IMR-90 (cell line): ENCODE data around the gene LINGO1. TPM values are rescaled to one million over a fixed set of nuclear protein-coding genes. Genes with fewer than 3 reads are reported as not detected.

ENCODE experiments used
- ATAC-seq: fragments of 200-7000 bp; cut with Tn5 transposase; 2 replicates; pipeline ENCODE4 v1.9.1; 2020; ENCODE audit warnings: low read depth, mild to moderate bottlenecking, moderate library complexity
- BruUV-seq: library from RNA; stranded (reverse); fragments of 400-500 nt; replicated peaks from 2 replicates; lab custom pipeline; 2021; lab: Mats Ljungman, UMichigan
- CTCF ChIA-PET: fragments of 300-600 bp; formaldehyde crosslinking; extraction: SDS; loops from one replicate; lab custom pipeline; 2021; ENCODE audit warnings: antibody characterized with exemption; lab: Yijun Ruan, JAX
- POLR2A ChIA-PET: fragments of 300-600 bp; sonication (Branson Sonifier 250); formaldehyde crosslinking; loops from one replicate; lab custom pipeline; 2022; ENCODE audit warnings: antibody characterized with exemption; ENCODE audit not compliant: unreplicated experiment; lab: Charles Lee
- DNase-seq: peaks from one replicate; pipeline ENCODE4 v3.0.0; 2013
- H2AFZ ChIP-seq: replicated peaks from 2 replicates; pipeline ENCODE3; 2013; ENCODE audit warnings: low read length, mild to moderate bottlenecking; ENCODE audit not compliant: poor library complexity
- H2AK5ac ChIP-seq: 2 replicates; pipeline ENCODE4 v1.6.1; 2013; ENCODE audit warnings: low read depth, low read length, inconsistent platforms
- H2AK9ac ChIP-seq: replicated peaks from 2 replicates; pipeline ENCODE3; 2013; ENCODE audit warnings: mild to moderate bottlenecking, low read depth, low read length, moderate library complexity; ENCODE audit not compliant: poor library complexity
- H2BK120ac ChIP-seq: 2 replicates; pipeline ENCODE4 v1.6.1; 2013; ENCODE audit warnings: low read depth, low read length, inconsistent platforms
- H2BK15ac ChIP-seq: 3 replicates; pipeline ENCODE4 v1.6.1; 2013; ENCODE audit warnings: low read depth, low read length, inconsistent platforms
- H2BK20ac ChIP-seq: 2 replicates; pipeline ENCODE4 v1.6.1; 2013; ENCODE audit warnings: low read depth, mild to moderate bottlenecking, inconsistent platforms, low read length, moderate library complexity
- H2BK5ac ChIP-seq: 2 replicates; pipeline ENCODE4 v1.6.1; 2013; ENCODE audit warnings: mild to moderate bottlenecking, low read depth, low read length, inconsistent platforms; ENCODE audit not compliant: poor library complexity, severe bottlenecking
- H3K14ac ChIP-seq: replicated peaks from 2 replicates; pipeline ENCODE4 v1.6.1; 2013; ENCODE audit warnings: low read depth, low read length, inconsistent platforms
- H3K18ac ChIP-seq: 2 replicates; pipeline ENCODE4 v1.6.1; 2013; ENCODE audit warnings: low read depth, low read length, control low read depth
- H3K23ac ChIP-seq: 2 replicates; pipeline ENCODE4 v1.6.1; 2013; ENCODE audit warnings: low read depth, low read length, inconsistent platforms
- H3K27ac ChIP-seq: 2 replicates; pipeline ENCODE4 v1.5.1; 2013; ENCODE audit warnings: mild to moderate bottlenecking, control low read depth, low read length; ENCODE audit not compliant: insufficient read depth
- H3K27me3 ChIP-seq: 2 replicates; pipeline ENCODE4 v1.6.1; 2013; ENCODE audit warnings: low read length; ENCODE audit not compliant: control insufficient read depth, insufficient read depth
- H3K36me3 ChIP-seq: 2 replicates; pipeline ENCODE4 v1.6.1; 2013; ENCODE audit warnings: low read length, mixed read lengths; ENCODE audit not compliant: control insufficient read depth, insufficient read depth
- H3K4ac ChIP-seq: 2 replicates; pipeline ENCODE4 v1.6.1; 2013; ENCODE audit warnings: low read depth, low read length, inconsistent platforms
- H3K4me1 ChIP-seq: 2 replicates; pipeline ENCODE4 v1.6.1; 2013; ENCODE audit warnings: low read length, mixed read lengths; ENCODE audit not compliant: control insufficient read depth, insufficient read depth
- H3K4me2 ChIP-seq: 2 replicates; pipeline ENCODE4 v1.6.1; 2013; ENCODE audit warnings: low read depth, mild to moderate bottlenecking, control low read depth, low read length, moderate library complexity
- H3K4me3 ChIP-seq: 2 replicates; pipeline ENCODE4 v1.5.1; 2013; ENCODE audit warnings: low read depth, mild to moderate bottlenecking, control low read depth, low read length, moderate library complexity; ENCODE audit not compliant: insufficient read depth
- H3K56ac ChIP-seq: 2 replicates; pipeline ENCODE4 v1.6.1; 2013; ENCODE audit warnings: low read length, inconsistent platforms; ENCODE audit not compliant: insufficient read depth; ENCODE audit errors: extremely low read depth
- H3K79me1 ChIP-seq, 2 experiments: 2 replicates each; pipeline ENCODE4 v1.6.1; 2013; ENCODE audit warnings: low read length in 2 of 2, inconsistent platforms in 1 of 2, low read depth in 1 of 2
- H3K9ac ChIP-seq: 2 replicates; pipeline ENCODE4 v1.6.1; 2013; ENCODE audit warnings: low read depth, low read length, control low read depth
- H3K9me1 ChIP-seq: 2 replicates; pipeline ENCODE4 v1.6.1; 2013; ENCODE audit warnings: low read length, inconsistent platforms; ENCODE audit not compliant: insufficient read depth
- H3K9me3 ChIP-seq: 2 replicates; pipeline ENCODE4 v1.6.1; 2013; ENCODE audit warnings: low read length; ENCODE audit not compliant: control insufficient read depth, insufficient read depth
- H4K20me1 ChIP-seq: 2 replicates; pipeline ENCODE4 v1.6.1; 2013; ENCODE audit warnings: low read length, inconsistent platforms; ENCODE audit not compliant: insufficient read depth
- H4K5ac ChIP-seq: 2 replicates; pipeline ENCODE4 v1.6.1; 2013; ENCODE audit warnings: mild to moderate bottlenecking, low read depth, low read length, control low read depth
- H4K8ac ChIP-seq, 2 experiments: 2 replicates each; pipeline ENCODE4 v1.6.1; 2013; ENCODE audit warnings: low read depth in 2 of 2, low read length in 2 of 2, control low read depth in 1 of 2, inconsistent platforms in 1 of 2
- H4K91ac ChIP-seq: 2 replicates; pipeline ENCODE4 v1.6.1; 2013; ENCODE audit warnings: low read depth, low read length, inconsistent platforms; ENCODE audit not compliant: insufficient read depth
- BHLHE40 ChIP-seq: fragments of 150-350 bp; IDR thresholded peaks from 2 replicates; pipeline ENCODE4 v1.6.1; 2016; ENCODE audit warnings: mild to moderate bottlenecking, low read depth, low read length
- CEBPB ChIP-seq: IDR thresholded peaks from 2 replicates; pipeline ENCODE4 v1.6.1; 2012; ENCODE audit warnings: low read depth, low read length, improper control_type of control experiment
- CHD1 ChIP-seq: IDR thresholded peaks from 2 replicates; pipeline ENCODE4 v1.6.1; 2012; ENCODE audit warnings: low read depth, low read length, improper control_type of control experiment
- FOS ChIP-seq: fragments of 150-350 bp; IDR thresholded peaks from 2 replicates; pipeline ENCODE4 v1.6.1; 2016; ENCODE audit warnings: low read depth, low read length
- MAZ ChIP-seq: IDR thresholded peaks from 2 replicates; pipeline ENCODE4 v1.6.1; 2012; ENCODE audit warnings: low read depth, mild to moderate bottlenecking, low read length, improper control_type of control experiment, moderate library complexity, borderline replicate concordance
- NFE2L2 ChIP-seq: fragments of 150-350 bp; IDR thresholded peaks from 2 replicates; pipeline ENCODE4 v1.6.1; 2016; ENCODE audit warnings: low read depth, mild to moderate bottlenecking, low read length
- POLR2A ChIP-seq: IDR thresholded peaks from 2 replicates; pipeline ENCODE4 v1.6.1; 2012; ENCODE audit warnings: mild to moderate bottlenecking, low read depth, low read length
- USF2 ChIP-seq: fragments of 150-350 bp; IDR thresholded peaks from 2 replicates; pipeline ENCODE4 v1.6.1; 2017; ENCODE audit warnings: mild to moderate bottlenecking, antibody characterized with exemption, low read length, low read depth
- WGBS, 2 experiments: methylation state at CpG; one replicate each; pipeline versions ENCODE4 v1.1.5 to v1.1.7; 2013; ENCODE audit warnings: missing lambda C conversion rate in 2 of 2; ENCODE audit not compliant: insufficient read length in 1 of 2; ENCODE audit errors: extremely low coverage in 2 of 2; 5-methylcytosine and 5-hydroxymethylcytosine counted together
- dilution Hi-C: fragments of 300-500 bp; cut with HindIII; formaldehyde crosslinking; loops from one replicate; pipeline ENCODE4 v1.14.3; 2018; ENCODE audit warnings: low sequenced_read_pairs; ENCODE audit not compliant: unreplicated experiment
- in situ Hi-C: fragments of 300-500 bp; cut with MboI; formaldehyde crosslinking; loops from 3 replicates; pipeline ENCODE4 v1.14.3; 2019; ENCODE audit warnings: low sequenced_read_pairs, inconsistent platforms, mixed read lengths
- intact Hi-C: fragments of 100-400 bp; cut with micrococcal nuclease; formaldehyde crosslinking; loops from 2 replicates; pipeline ENCODE4 v1.10.0; 2022
- polyA plus RNA-seq, 3 experiments: library from polyadenylated mRNA; depleted of rRNA; stranded (reverse); fragments of >200 nt; gene quantifications; 2 replicates each; pipeline ENCODE4 v1.2.3, GENCODE V29; 2012; ENCODE audit warnings: low replicate concordance in 1 of 3
- total RNA-seq: library from RNA; depleted of rRNA; stranded (reverse); fragments of >200 nt; gene quantifications from 2 replicates; pipeline ENCODE4 v1.2.3, GENCODE V29; 2012
- TF ChIP-seq, protein P1 (sequence below): fragments of 150-350 bp; IDR thresholded peaks from 2 replicates; pipeline ENCODE4 v1.6.1; 2016; ENCODE audit warnings: low read depth, mild to moderate bottlenecking, low read length, moderate library complexity, borderline replicate concordance
- TF ChIP-seq, protein P2 (sequence below): conservative IDR thresholded peaks from 2 replicates; pipeline ENCODE4 v1.5.1; 2012; ENCODE audit warnings: mild to moderate bottlenecking, low read depth, low read length, improper control_type of control experiment

Gene LINGO1
- total and polyA plus RNA-seq, 2 of the 4 experiments (the other 2 are of a cell fraction), result 0.05 TPM; not detected in 1

DNA sequence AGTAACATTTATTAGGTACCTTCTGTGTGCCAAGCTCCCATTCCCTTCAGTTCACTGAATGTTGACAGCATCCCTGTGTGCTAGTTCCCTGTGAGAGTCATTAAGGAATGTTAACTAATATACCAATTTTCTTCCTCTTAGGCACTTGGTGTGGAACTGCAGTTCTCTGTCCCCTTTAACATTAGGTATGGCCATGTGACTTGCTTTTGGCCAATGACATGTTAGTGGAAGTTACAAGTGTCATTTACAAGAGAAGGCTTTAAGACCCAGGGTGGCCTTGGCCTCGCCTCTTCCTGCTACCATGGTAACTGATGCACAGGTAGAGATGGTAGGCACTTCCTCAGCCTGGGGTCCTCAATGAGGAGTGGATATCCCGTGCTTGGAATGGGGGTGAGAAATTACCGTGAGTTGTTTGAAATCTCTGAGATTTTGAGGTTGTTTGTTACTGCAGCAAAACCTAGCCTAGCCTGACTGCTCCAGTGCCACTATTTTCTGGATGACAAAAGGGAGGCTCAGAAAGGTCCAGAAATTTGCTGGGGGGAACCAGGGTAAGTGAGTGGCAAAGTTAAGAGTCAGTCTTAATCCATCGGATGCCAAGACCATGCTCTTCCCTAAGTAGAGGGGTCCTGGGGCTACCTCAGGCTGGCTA, 21.2 kb upstream of the LINGO1 start:
- POLR2A ChIA-PET, result no interaction called here
- Histone ChIP-seq H3K23ac (no peak overlapping the region), H2BK120ac (no peak overlapping the region), H3K18ac (no peak overlapping the region), H3K4me3 (no peak overlapping the region), H3K14ac (no peak overlapping the region), H3K27me3 (peaks cover 67% of the 10 kb centered on the region), H2AK5ac (no peak overlapping the region), H3K4me1 (no peaks in the 10 kb centered on the region), H3K9me3 (peaks cover 2% of the 10 kb centered on the region; the same call in 1 of the 2 replicates), H2BK5ac (no peak overlapping the region), H2AK9ac (no peak overlapping the region), H4K5ac (no peak overlapping the region), H3K4ac (no peak overlapping the region), H2AFZ (no peak overlapping the region), H3K9ac (no peak overlapping the region), H3K79me1 (no peaks in the 10 kb centered on the region), H3K36me3 (no peaks in the 10 kb centered on the region), H4K8ac (no peak overlapping the region), H4K20me1 (no peaks in the 10 kb centered on the region), H2BK15ac (no peak overlapping the region), H3K27ac (no peak overlapping the region), H3K4me2 (no peak overlapping the region), H4K91ac (no peak overlapping the region), H2BK20ac (no peak overlapping the region), H3K56ac (no peak overlapping the region), H3K9me1 (no peaks in the 10 kb centered on the region; the same call in 1 of the 2 replicates)
- CTCF ChIA-PET, result no interaction called here
- ATAC-seq, result no peak
- no peak for DNase-seq
- dilution Hi-C loops, result no loop called here
- TF ChIP-seq CEBPB (no peak), USF2 (no peak), CHD1 (no peak), BHLHE40 (no peak), POLR2A (no peak), FOS (no peak), NFE2L2 (no peak), MAZ (no peak)
- TF ChIP-seq, protein P1, sequence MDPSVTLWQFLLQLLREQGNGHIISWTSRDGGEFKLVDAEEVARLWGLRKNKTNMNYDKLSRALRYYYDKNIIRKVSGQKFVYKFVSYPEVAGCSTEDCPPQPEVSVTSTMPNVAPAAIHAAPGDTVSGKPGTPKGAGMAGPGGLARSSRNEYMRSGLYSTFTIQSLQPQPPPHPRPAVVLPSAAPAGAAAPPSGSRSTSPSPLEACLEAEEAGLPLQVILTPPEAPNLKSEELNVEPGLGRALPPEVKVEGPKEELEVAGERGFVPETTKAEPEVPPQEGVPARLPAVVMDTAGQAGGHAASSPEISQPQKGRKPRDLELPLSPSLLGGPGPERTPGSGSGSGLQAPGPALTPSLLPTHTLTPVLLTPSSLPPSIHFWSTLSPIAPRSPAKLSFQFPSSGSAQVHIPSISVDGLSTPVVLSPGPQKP, result no peak
- TF ChIP-seq, protein P2, sequence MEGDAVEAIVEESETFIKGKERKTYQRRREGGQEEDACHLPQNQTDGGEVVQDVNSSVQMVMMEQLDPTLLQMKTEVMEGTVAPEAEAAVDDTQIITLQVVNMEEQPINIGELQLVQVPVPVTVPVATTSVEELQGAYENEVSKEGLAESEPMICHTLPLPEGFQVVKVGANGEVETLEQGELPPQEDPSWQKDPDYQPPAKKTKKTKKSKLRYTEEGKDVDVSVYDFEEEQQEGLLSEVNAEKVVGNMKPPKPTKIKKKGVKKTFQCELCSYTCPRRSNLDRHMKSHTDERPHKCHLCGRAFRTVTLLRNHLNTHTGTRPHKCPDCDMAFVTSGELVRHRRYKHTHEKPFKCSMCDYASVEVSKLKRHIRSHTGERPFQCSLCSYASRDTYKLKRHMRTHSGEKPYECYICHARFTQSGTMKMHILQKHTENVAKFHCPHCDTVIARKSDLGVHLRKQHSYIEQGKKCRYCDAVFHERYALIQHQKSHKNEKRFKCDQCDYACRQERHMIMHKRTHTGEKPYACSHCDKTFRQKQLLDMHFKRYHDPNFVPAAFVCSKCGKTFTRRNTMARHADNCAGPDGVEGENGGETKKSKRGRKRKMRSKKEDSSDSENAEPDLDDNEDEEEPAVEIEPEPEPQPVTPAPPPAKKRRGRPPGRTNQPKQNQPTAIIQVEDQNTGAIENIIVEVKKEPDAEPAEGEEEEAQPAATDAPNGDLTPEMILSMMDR, result no peak
- WGBS, 2 experiments, result 20% methylated on average over 1 of the region's 4 CpGs; no CpG with 5 or more reads in 1 of the 2 experiments
- in situ Hi-C loops, result no loop called here
- BruUV-seq, result no TSS peak
- intact Hi-C loops, result no loop called here
